Activated CD4-positive, alpha-beta T cell treated with anti-CD3 and anti-CD28 coated beads for 36 hours (primary cell): Measurements from ENCODE around the gene SLC39A11. TPM values are rescaled to one million over a fixed set of nuclear protein-coding genes. Genes with fewer than 3 reads are reported as not detected.

Experiments used
- ATAC-seq: fragments of 200-7000 bp; cut with Tn5 transposase; one replicate; pipeline ENCODE4 v1.10.0; 2021; ENCODE audit warnings: mild to moderate bottlenecking, moderate library complexity
- CTCF ChIA-PET: fragments of 350-600 bp; sonication (Branson Sonifier 250); formaldehyde crosslinking; loops from one replicate; lab custom pipeline; 2021; ENCODE audit warnings: antibody characterized with exemption; lab: Charles Lee
- POLR2A ChIA-PET: fragments of 350-600 bp; sonication (Branson Sonifier 250); formaldehyde crosslinking; loops from one replicate; lab custom pipeline; 2021; ENCODE audit warnings: antibody characterized with exemption, inconsistent platforms; lab: Charles Lee
- DNase-seq: peaks from one replicate; pipeline ENCODE4 v3.0.0-alpha.2; 2020
- H3K27ac Mint-ChIP-seq: one replicate; pipeline ENCODE4 v1.8.0; 2021; ENCODE audit warnings: mixed read lengths
- H3K27me3 Mint-ChIP-seq: one replicate; pipeline ENCODE4 v1.8.0; 2021; ENCODE audit warnings: mixed read lengths
- H3K36me3 Mint-ChIP-seq: one replicate; pipeline ENCODE4 v1.8.0; 2021; ENCODE audit warnings: low read depth, mixed read lengths
- H3K4me1 Mint-ChIP-seq: one replicate; pipeline ENCODE4 v1.8.0; 2021; ENCODE audit warnings: mixed read lengths
- H3K4me3 Mint-ChIP-seq: one replicate; pipeline ENCODE4 v1.8.0; 2021; ENCODE audit warnings: mild to moderate bottlenecking, moderate library complexity, mixed read lengths
- H3K9me3 Mint-ChIP-seq: one replicate; pipeline ENCODE4 v1.8.0; 2021; ENCODE audit warnings: low read depth, mixed read lengths
- intact Hi-C, 2 experiments: fragments of 100-400 bp; cut with DNase I in 1 of 2; cut with micrococcal nuclease in 1 of 2; formaldehyde crosslinking; loops; one replicate each; pipeline versions ENCODE4 v1.14.2 to v1.15.1; 2022 to 2024; cut with DNase I, micrococcal nuclease
- total RNA-seq, 2 experiments: library from RNA; stranded (reverse); gene quantifications; one replicate each; pipeline ENCODE4 v1.2.3, GENCODE V29; 2021

SLC39A11 gene
- total RNA-seq, 2 experiments from 2014 or later = 12.5 to 17.2 TPM

DNA sequence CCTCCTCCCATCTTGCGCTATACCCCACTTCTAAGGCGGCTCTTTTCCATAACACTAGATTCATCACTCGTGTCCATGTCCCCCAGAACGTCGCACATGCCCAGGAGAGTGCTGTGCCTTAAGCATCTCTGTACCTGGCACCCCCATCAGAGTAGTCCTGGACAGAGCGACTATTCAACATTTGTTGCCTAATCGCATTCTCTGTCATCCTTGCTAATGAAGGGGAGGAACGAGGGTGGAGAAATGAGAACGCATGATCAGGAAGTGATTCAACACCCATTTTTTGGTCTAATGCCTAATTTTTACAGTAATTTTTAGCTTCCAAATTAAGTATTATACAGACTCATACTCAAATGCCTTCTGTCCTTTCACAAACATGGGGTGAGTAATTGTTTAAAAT lies 53.2 kb downstream of the SLC39A11 start:
- ChIA-PET CTCF (no interaction called here), POLR2A (no interaction called here)
- peaks cover 23% of the 10 kb centered on the region for H3K36me3 Mint-ChIP-seq
- intact Hi-C loops = no loop called here
- DNase-seq (no peak), ATAC-seq (no peak)
- peaks cover 2% of the 10 kb centered on the region for H3K4me1 Mint-ChIP-seq
- H3K9me3 Mint-ChIP-seq = peaks cover 8% of the 10 kb centered on the region
- H3K4me3 Mint-ChIP-seq = no peak overlapping the region
- no peaks in the 10 kb centered on the region for H3K27me3 Mint-ChIP-seq
- H3K27ac Mint-ChIP-seq = no peak overlapping the region

DNA sequence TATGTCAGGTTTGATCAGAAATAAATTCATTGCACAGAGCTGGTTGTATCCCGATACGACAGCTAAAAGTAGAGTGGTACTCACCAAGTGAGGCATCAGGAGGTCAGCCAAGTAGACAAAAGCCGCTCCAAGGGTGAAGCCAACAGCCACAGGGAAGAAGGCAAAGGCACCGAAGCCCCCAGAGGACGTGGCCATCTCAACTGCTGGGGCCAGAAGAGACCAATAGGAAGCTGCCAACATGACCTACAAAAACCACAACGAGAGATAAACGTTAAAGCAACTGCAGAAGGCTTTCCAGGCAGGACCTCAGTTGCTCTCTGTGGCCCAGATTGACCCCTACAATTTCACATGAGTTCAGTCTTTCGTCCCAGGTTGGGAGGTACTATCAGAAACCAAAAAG lies 61.0 kb downstream of the SLC39A11 start:
- ATAC-seq = no peak
- intact Hi-C loops = no loop called here
- ChIA-PET CTCF (interaction anchor here (0.7 to 0.8 kb wide), 2 partner anchors 8 to 158 kb away, joined by 3 read pairs; no protein-coding TSS in a partner anchor), POLR2A (no interaction called here)
- Mint-ChIP-seq H3K27me3 (no peaks in the 10 kb centered on the region), H3K36me3 (peaks cover 25% of the 10 kb centered on the region), H3K9me3 (no peaks in the 10 kb centered on the region), H3K4me3 (no peak overlapping the region), H3K27ac (no peak overlapping the region), H3K4me1 (no peaks in the 10 kb centered on the region)
- no peak for DNase-seq

DNA sequence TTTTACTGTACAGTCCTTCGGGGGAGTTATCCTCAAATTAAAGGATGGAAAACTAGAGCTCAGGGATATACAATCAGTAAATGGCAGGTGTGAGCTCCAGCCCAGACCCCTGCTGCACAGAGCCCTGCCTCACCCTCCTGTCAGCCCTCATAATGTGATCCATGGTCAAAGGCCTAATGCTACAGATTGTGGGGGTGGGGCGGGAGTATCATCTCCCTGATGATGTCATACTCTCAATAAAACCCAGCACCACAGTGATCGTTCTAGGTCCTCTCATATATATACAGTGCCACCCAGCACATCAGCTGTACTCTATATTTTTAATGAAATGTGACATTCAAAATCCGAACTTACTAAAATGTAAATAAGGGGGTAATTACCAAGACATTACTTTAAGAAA lies 61.5 kb downstream of the SLC39A11 start:
- CTCF ChIA-PET = interaction anchor here (0.7 to 0.8 kb wide), 2 partner anchors 8 to 158 kb away, joined by 3 read pairs; no protein-coding TSS in a partner anchor
- no peaks in the 10 kb centered on the region for H3K4me1 Mint-ChIP-seq
- no peak for ATAC-seq
- no peak for DNase-seq
- H3K27me3 Mint-ChIP-seq = no peaks in the 10 kb centered on the region
- H3K36me3 Mint-ChIP-seq = peaks cover 29% of the 10 kb centered on the region
- POLR2A ChIA-PET = no interaction called here
- H3K9me3 Mint-ChIP-seq = peaks cover 1% of the 10 kb centered on the region
- intact Hi-C loops = no loop called here
- no peak overlapping the region for H3K4me3 Mint-ChIP-seq
- no peak overlapping the region for H3K27ac Mint-ChIP-seq

DNA sequence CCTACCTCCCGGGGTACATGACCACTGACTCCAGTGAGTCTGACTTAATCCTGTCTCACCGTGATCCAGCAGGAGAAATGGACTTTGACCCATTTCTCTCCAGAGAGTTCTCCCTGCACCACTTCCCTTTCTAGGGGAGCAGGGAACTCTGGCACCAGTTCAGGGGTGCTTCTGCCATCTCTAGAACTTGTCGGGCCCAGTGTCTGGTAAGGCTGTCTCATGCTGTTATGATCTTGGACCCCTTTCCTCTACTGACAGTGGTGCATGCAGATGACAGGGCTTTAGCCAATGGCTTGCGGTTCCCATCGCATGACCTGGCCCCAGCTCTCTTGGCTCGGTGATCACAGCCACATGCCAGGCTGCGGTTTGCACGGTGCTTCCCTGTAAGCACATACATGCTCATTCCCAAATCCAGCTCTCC lies 62.0 kb downstream of the SLC39A11 start:
- ChIA-PET CTCF (no interaction called here), POLR2A (no interaction called here)
- DNase-seq (no peak), ATAC-seq (no peak)
- Mint-ChIP-seq H3K27me3 (no peaks in the 10 kb centered on the region), H3K36me3 (peaks cover 31% of the 10 kb centered on the region), H3K9me3 (peaks cover 2% of the 10 kb centered on the region), H3K27ac (no peak overlapping the region), H3K4me1 (no peaks in the 10 kb centered on the region), H3K4me3 (no peak overlapping the region)
- intact Hi-C loops = no loop called here

DNA sequence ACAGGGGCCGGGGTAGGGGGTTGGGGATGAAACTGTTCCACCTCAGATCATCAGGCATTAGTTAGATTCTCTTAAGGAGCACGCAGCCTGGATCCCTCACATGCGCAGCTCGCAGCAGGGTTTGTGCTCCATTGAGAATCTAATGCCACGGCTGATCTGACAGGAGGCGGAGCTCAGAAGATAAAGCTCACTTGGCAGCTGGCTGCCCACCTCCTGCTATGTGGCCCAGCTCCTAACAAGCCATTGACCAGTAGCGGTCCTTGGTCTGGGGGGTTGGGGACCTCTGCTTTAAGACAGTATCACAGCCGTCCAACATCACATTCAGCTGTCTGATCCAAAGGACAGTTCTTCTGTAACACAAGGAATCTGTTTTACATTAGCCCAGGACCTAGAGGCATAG lies 62.5 kb downstream of the SLC39A11 start:
- Mint-ChIP-seq H3K4me3 (no peak overlapping the region), H3K27me3 (no peaks in the 10 kb centered on the region), H3K4me1 (no peaks in the 10 kb centered on the region), H3K27ac (no peak overlapping the region), H3K9me3 (peaks cover 2% of the 10 kb centered on the region), H3K36me3 (peaks cover 31% of the 10 kb centered on the region)
- CTCF ChIA-PET = interaction anchor here (0.6 kb wide), 1 partner anchor 31 kb away, joined by 3 read pairs; no protein-coding TSS in a partner anchor
- DNase-seq (no peak), ATAC-seq (no peak)
- intact Hi-C loops = no loop called here
- POLR2A ChIA-PET = no interaction called here

DNA sequence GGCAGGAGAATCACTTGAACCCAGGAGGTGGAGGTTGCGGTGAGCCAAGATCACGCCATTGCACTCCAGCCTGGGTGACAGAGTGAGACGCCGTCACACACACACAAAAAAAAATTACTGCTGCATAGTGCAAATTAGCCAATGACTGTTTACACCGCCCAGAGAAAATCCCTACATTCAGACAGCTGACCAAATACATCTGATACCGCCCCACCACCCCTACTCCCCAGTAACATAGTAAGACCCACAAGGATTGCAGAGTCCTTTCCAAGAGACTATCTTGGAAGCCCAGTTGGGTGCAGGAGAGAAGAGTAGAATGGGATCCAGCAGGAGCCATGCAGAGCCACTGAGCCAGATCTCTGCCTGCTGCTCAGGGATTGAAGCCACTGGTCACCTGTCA lies 63.5 kb downstream of the SLC39A11 start:
- Mint-ChIP-seq H3K4me3 (no peak overlapping the region), H3K4me1 (no peaks in the 10 kb centered on the region), H3K9me3 (peaks cover 2% of the 10 kb centered on the region), H3K27ac (no peak overlapping the region), H3K27me3 (no peaks in the 10 kb centered on the region), H3K36me3 (peaks cover 34% of the 10 kb centered on the region)
- ChIA-PET POLR2A (no interaction called here), CTCF (no interaction called here)
- DNase-seq (no peak), ATAC-seq (no peak)
- intact Hi-C loops = no loop called here

DNA sequence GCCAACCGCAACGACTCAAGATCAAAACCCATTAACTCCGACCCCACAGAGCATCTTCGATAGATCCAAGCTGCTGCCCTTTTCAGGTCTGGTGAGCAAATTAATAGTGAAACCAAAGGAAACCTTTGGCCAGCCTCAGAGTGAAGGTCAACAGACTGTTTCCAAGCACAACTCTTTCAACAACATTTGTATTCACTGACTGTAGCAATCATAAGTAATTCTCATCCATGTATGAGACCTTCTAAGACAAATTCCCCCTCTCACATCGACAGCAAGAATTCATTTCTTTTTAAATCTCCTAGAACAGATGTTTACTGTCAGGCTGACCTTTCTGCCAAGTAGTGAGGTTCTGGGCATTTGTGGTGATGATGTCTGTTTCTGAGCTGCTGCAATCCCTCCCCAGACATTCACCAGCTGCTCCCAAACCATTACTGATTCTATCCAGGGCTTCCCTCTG lies 64.2 kb downstream of the SLC39A11 start:
- ATAC-seq (no peak), DNase-seq (no peak)
- CTCF ChIA-PET = no interaction called here
- intact Hi-C loops = no loop called here
- H3K36me3 Mint-ChIP-seq = peaks cover 39% of the 10 kb centered on the region
- H3K4me3 Mint-ChIP-seq = no peak overlapping the region
- H3K4me1 Mint-ChIP-seq = no peaks in the 10 kb centered on the region
- H3K27me3 Mint-ChIP-seq = no peaks in the 10 kb centered on the region
- H3K9me3 Mint-ChIP-seq = peaks cover 2% of the 10 kb centered on the region
- POLR2A ChIA-PET = no interaction called here
- H3K27ac Mint-ChIP-seq = no peak overlapping the region

DNA sequence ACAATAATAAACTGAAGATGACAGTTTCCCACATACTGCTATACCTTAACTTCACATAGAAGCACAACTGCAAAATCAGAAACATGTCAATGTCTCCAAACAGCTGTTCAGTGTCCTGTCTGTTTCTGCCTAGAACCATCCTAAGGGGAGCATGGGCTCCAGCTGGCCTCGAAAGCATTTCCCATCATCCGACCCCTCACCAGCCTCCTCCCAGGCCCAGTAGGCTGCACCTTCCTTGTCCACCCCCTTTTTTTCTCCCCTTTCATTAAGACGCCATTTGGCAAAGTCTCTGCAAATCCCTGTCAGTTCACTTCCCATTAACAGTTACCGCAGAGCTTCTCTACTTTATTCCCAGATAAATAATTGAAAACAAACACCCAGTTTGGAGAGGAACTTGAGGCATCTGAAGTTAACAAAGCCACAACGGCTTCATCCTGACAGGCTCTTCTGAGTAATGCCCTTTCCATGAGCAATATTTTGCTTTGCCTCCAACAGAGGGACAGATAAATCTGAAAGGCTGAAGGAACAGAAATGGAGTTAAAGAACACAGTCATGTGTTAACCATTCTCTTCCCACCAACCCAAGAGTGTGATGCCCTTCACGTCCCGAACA lies 65.3 kb downstream of the SLC39A11 start:
- intact Hi-C loops = no loop called here
- POLR2A ChIA-PET = no interaction called here
- Mint-ChIP-seq H3K9me3 (peaks cover 2% of the 10 kb centered on the region), H3K4me3 (no peak overlapping the region), H3K36me3 (peaks cover 35% of the 10 kb centered on the region), H3K27ac (no peak overlapping the region), H3K27me3 (no peaks in the 10 kb centered on the region), H3K4me1 (no peaks in the 10 kb centered on the region)
- no peak for ATAC-seq
- CTCF ChIA-PET = no interaction called here
- DNase-seq = no peak

DNA sequence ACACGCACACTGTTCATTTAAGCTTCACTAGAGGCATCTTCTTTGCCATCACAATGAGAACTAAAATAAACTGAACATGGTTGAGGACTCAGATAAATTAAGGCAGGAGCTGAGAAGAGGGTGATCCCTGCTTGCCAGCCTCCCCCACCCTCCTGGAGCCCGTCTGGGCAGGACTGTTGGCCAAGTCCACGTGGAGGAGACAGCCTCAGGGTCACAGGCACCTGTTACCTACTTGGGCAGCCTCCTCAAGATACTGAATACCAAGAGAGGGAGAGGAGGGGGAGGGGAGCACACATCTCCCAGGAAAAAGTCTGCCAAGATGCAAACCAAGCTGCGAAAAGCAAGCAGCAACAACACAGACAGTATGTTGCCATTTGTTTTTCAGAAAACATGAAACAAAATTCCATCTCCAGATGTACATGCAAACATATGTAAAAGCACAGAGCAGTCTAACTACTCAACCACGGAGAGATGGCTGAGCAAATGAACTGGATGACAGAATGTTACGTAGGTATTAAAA lies 67.4 kb downstream of the SLC39A11 start:
- POLR2A ChIA-PET = no interaction called here
- no peak for ATAC-seq
- CTCF ChIA-PET = interaction anchor here (0.5 kb wide), 1 partner anchor 95 kb away, joined by 3 read pairs; no protein-coding TSS in a partner anchor
- intact Hi-C loops = no loop called here
- no peak for DNase-seq
- Mint-ChIP-seq H3K36me3 (peaks cover 30% of the 10 kb centered on the region), H3K27me3 (no peaks in the 10 kb centered on the region), H3K9me3 (peaks cover 6% of the 10 kb centered on the region), H3K4me1 (no peaks in the 10 kb centered on the region), H3K4me3 (no peak overlapping the region), H3K27ac (no peak overlapping the region)

DNA sequence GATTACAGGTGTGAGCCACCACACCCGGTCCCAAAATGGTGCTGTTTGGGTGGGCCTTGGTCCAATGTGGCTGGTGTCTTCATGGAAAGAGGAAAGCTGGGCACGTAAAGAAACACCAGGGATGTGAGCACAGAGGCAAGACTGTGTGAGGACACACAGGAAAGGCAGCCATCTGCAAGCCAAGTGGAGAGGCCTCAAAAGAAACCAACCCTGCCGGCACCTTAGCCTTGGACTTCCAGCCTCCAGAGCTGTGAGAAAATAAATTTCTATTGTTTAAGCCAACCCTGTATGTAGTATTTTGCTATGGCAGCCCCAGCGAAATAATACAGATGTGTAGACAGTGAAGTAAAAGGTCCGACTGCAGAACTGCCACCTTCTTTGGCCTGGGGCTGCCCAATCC lies 68.7 kb downstream of the SLC39A11 start:
- DNase-seq (no peak), ATAC-seq (no peak)
- H3K27me3 Mint-ChIP-seq = no peaks in the 10 kb centered on the region
- H3K36me3 Mint-ChIP-seq = peaks cover 31% of the 10 kb centered on the region
- H3K4me1 Mint-ChIP-seq = no peaks in the 10 kb centered on the region
- ChIA-PET CTCF (interaction anchor here (1.1 kb wide), 1 partner anchor 8 kb away, joined by 3 read pairs; no protein-coding TSS in a partner anchor), POLR2A (no interaction called here)
- intact Hi-C loops = no loop called here
- peaks cover 11% of the 10 kb centered on the region for H3K9me3 Mint-ChIP-seq
- no peak overlapping the region for H3K27ac Mint-ChIP-seq
- no peak overlapping the region for H3K4me3 Mint-ChIP-seq

DNA sequence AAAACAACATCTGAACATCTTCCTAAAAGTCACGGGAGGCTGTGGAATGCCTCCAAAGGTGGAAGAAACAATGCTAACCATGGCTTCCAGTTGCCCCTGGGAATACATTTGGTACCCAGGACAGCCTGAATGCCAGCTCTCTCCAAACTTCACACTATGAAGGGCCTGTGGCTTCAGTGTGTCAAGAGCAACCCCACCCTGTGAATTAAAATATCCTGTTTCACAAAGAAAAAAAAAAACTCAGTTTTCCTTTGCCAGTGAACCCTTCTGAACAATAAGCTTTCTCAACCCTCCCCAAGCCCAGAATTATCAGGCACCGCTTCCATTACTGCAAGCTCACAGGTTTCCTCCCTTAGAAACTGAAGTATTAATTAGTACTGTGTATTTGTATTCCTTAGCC lies 69.8 kb downstream of the SLC39A11 start:
- H3K36me3 Mint-ChIP-seq = peaks cover 28% of the 10 kb centered on the region
- POLR2A ChIA-PET = interaction anchor here (0.7 kb wide), 1 partner anchor 239 kb away, joined by 5 read pairs; no protein-coding TSS in a partner anchor

DNA sequence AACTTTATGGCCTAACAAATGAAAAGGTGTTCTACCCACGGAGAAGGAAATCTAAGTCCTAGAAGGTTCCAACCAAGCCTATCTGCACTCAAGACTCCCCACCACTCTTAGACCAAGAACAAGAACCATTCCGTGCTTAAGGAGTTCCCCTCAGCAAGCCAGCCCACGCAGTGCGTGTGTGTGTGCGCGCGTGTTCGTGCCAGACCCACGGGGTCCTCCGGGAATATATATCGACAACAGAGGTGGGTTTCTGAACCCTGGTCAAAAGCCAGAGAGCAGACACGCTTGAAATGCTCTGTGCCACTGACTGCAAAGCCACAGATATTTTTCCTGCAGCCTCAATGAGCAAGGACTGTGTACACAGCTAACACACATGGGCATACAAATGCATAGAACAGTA lies 70.7 kb downstream of the SLC39A11 start:
- Mint-ChIP-seq H3K4me3 (no peak overlapping the region), H3K9me3 (peaks cover 16% of the 10 kb centered on the region), H3K36me3 (peaks cover 31% of the 10 kb centered on the region), H3K27ac (no peak overlapping the region), H3K4me1 (no peaks in the 10 kb centered on the region), H3K27me3 (no peaks in the 10 kb centered on the region)
- intact Hi-C loops = no loop called here
- ATAC-seq (no peak), DNase-seq (no peak)
- ChIA-PET CTCF (no interaction called here), POLR2A (no interaction called here)

More for the DNA sequence above, 69.8 kb downstream of the SLC39A11 start:
- H3K9me3 Mint-ChIP-seq = peaks cover 16% of the 10 kb centered on the region
- H3K4me1 Mint-ChIP-seq = no peaks in the 10 kb centered on the region
- CTCF ChIA-PET = interaction anchor here (1.1 kb wide), 1 partner anchor 9 kb away, joined by 3 read pairs; no protein-coding TSS in a partner anchor
- H3K27me3 Mint-ChIP-seq = no peaks in the 10 kb centered on the region
- ATAC-seq = no peak
- no peak for DNase-seq
- intact Hi-C loops = no loop called here
- no peak overlapping the region for H3K27ac Mint-ChIP-seq
- no peak overlapping the region for H3K4me3 Mint-ChIP-seq
